Body of pancreas (tissue), 4 donors: ENCODE data around the gene LITAF. TPM values are rescaled to one million over a fixed set of nuclear protein-coding genes. Genes with fewer than 3 reads are reported as not detected.

Experiments used
- ATAC-seq: fragments of 150-250 bp; one replicate; pipeline ENCODE4 v1.9.1; 2016
- DNase-seq, 4 donors: peaks; one replicate each; pipeline ENCODE4 v3.0.0-alpha.2; 2019
- H3K27ac ChIP-seq, 4 donors: fragments of 200-600 bp; sonication (generic); 1 replicate in 3 of 4; 2 replicates in 1 of 4; pipeline versions ENCODE4 v1.5.1 to v1.6.1; 2016 to 2019; ENCODE audit warnings: mild to moderate bottlenecking in 1 of 4, mixed read lengths in 1 of 4, moderate library complexity in 1 of 4
- H3K27me3 ChIP-seq, 2 donors: fragments of 200-600 bp; sonication (generic); one replicate each; pipeline ENCODE4 v1.6.0; 2016; ENCODE audit warnings: mild to moderate bottlenecking in 1 of 2
- H3K36me3 ChIP-seq, 2 donors: fragments of 200-600 bp; sonication (generic); replicated peaks in 1 of 2; 2 replicates each; pipeline ENCODE4 v1.5.1; 2016; ENCODE audit warnings: low read depth in 2 of 2; ENCODE audit not compliant: insufficient read depth in 1 of 2
- H3K4me1 ChIP-seq: fragments of 200-600 bp; sonication (generic); one replicate; pipeline ENCODE4 v1.6.0; 2016
- H3K4me3 ChIP-seq, 2 donors: fragments of 200-600 bp; sonication (generic); 1 replicate in 1 of 2; 2 replicates in 1 of 2; pipeline ENCODE4 v1.5.1; 2016 to 2019
- H3K9me3 ChIP-seq, 3 donors: fragments of 200-600 bp; sonication (generic); 1 replicate in 2 of 3; 2 replicates in 1 of 3; pipeline ENCODE4 v1.5.1; 2016
- CTCF ChIP-seq, 7 experiments: fragments of 450-650 bp in 4 of 7; fragments of 200-600 bp in 3 of 7; sonication (generic) in 3 of 7; IDR thresholded peaks; one replicate each; pipeline ENCODE4 v1.5.1; 2016 to 2019; ENCODE audit warnings: antibody characterized with exemption in 7 of 7
- POLR2A ChIP-seq, 3 donors: fragments of 450-650 bp; IDR thresholded peaks; one replicate each; pipeline ENCODE4 v1.6.1; 2016; ENCODE audit warnings: antibody characterized with exemption in 3 of 3, mild to moderate bottlenecking in 2 of 3
- WGBS, 2 donors: methylation state at CpG; one replicate each; pipeline ENCODE4 v1.1.5; 2017; 5-methylcytosine and 5-hydroxymethylcytosine counted together
- intact Hi-C: fragments of 100-400 bp; cut with DNase I; formaldehyde crosslinking; loops from one replicate; pipeline ENCODE4 v1.15.1; 2023
- total RNA-seq, 2 donors: library from RNA; depleted of rRNA; stranded (reverse); fragments of >200 nt; gene quantifications; one replicate each; pipeline ENCODE4 v1.1.0, GENCODE V29; 2016

Gene LITAF
- total RNA-seq, 2 donors from 2014 or later: 24.9 to 25.7 TPM

GRCh38 chr16:11547118-11547916, 39.4 kb downstream of the LITAF start:
- H3K36me3 ChIP-seq: peaks cover 3% of the 10 kb centered on the region in 2 donors
- H3K27me3 ChIP-seq: no peaks in the 10 kb centered on the region
- H3K4me3 ChIP-seq: no peak overlapping the region
- intact Hi-C loops: no loop called here
- H3K9me3 ChIP-seq: no peaks in the 10 kb centered on the region
- DNase-seq (no peak), ATAC-seq (no peak)
- peaks cover 5% of the 10 kb centered on the region for H3K4me1 ChIP-seq
- H3K27ac ChIP-seq: no peak overlapping the region
- WGBS, 2 donors: 85 to 88% methylated on average over 13 of the region's 13 CpGs
- TF ChIP-seq CTCF (IDR thresholded peaks at IDR 0.05) (no peak), POLR2A (IDR thresholded peaks at IDR 0.05) (no peak)

GRCh38 chr16:11546608-11547061, 40.1 kb downstream of the LITAF start:
- H3K4me1 ChIP-seq: peaks cover 5% of the 10 kb centered on the region
- WGBS, 2 donors: 65 to 77% methylated on average over 5 of the region's 5 CpGs
- peaks cover 3% of the 10 kb centered on the region in 2 donors for H3K36me3 ChIP-seq
- no peak overlapping the region for H3K4me3 ChIP-seq
- H3K27me3 ChIP-seq: no peaks in the 10 kb centered on the region
- ATAC-seq: no peak
- intact Hi-C loops: no loop called here
- no peak overlapping the region for H3K27ac ChIP-seq
- no peaks in the 10 kb centered on the region for H3K9me3 ChIP-seq
- no peak for TF ChIP-seq CTCF (IDR thresholded peaks at IDR 0.05)
- TF ChIP-seq POLR2A (IDR thresholded peaks at IDR 0.05): no peak
- no peak for DNase-seq

GRCh38 chr16:11543661-11544393, 42.9 kb downstream of the LITAF start:
- no peaks in the 10 kb centered on the region for H3K27me3 ChIP-seq
- H3K9me3 ChIP-seq: no peaks in the 10 kb centered on the region
- no peak overlapping the region for H3K4me3 ChIP-seq
- 71 to 78% methylated on average over 3 to 12 of the region's 12 CpGs for WGBS, 2 donors
- intact Hi-C loops: no loop called here
- H3K27ac ChIP-seq: no peak overlapping the region
- no peak for DNase-seq
- H3K4me1 ChIP-seq: no peaks in the 10 kb centered on the region
- ATAC-seq: no peak
- TF ChIP-seq CTCF (IDR thresholded peaks at IDR 0.05): no peak
- no peak for TF ChIP-seq POLR2A (IDR thresholded peaks at IDR 0.05)
- H3K36me3 ChIP-seq: no peaks in the 10 kb centered on the region

- no peaks in the 10 kb centered on the region for H3K27me3 ChIP-seq
- TF ChIP-seq POLR2A (IDR thresholded peaks at IDR 0.05): no peak
- no peak for TF ChIP-seq CTCF (IDR thresholded peaks at IDR 0.05)
- no peaks in the 10 kb centered on the region for H3K36me3 ChIP-seq
- WGBS, 2 donors: 76 to 77% methylated on average over 9 of the region's 9 CpGs
- DNase-seq: no peak
- H3K9me3 ChIP-seq: no peaks in the 10 kb centered on the region
- no peak for ATAC-seq
- intact Hi-C loops: no loop called here
- H3K4me1 ChIP-seq: no peaks in the 10 kb centered on the region
- no peak overlapping the region for H3K4me3 ChIP-seq
- no peak overlapping the region for H3K27ac ChIP-seq
Measured at GRCh38 chr16:11542069-11542744, 44.5 kb downstream of the LITAF start.
